ENCODE measurements around the gene IL19.

DNA sequence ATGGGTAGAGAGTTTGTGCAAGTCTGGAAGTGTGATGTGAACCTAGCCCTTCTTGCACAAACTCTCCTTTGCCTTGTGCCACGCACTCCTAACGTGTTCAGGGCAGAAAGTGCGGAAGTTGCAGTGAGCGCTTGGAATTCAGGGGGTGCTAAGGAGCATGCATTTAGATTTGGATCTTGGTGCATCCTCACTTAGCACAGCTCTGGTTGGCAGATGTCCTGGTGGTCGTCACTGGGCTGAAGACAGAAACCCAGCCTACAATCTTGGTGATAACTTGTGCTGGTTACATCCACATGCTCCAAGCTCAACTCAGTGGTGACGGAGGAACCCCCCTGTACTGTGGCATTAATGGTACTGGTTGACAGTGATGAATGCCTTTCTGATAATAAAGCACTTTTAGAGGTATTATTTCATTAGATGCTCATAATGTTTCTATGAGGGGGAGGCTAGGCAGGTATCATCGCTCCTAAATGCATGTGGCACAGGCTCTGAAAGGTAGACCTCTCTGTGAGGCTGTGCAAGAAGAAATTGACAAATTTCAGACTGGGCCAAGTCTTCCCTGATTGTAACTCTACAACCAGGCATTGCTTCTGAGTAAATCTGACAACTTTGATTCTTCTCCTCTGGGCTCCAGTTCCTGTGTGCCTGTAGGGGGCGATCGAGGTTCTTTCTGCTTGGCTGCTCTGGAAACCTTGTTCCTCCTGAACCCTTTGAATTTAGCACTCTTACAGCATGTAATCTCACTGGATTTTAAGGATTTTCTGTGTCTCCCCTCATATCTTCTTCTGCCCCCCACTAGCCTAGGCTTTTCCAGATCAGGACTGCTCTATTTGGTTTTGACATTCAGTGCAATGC lies 45.2 kb upstream of the IL19 start:
- TF ChIP-seq, protein P1, sequence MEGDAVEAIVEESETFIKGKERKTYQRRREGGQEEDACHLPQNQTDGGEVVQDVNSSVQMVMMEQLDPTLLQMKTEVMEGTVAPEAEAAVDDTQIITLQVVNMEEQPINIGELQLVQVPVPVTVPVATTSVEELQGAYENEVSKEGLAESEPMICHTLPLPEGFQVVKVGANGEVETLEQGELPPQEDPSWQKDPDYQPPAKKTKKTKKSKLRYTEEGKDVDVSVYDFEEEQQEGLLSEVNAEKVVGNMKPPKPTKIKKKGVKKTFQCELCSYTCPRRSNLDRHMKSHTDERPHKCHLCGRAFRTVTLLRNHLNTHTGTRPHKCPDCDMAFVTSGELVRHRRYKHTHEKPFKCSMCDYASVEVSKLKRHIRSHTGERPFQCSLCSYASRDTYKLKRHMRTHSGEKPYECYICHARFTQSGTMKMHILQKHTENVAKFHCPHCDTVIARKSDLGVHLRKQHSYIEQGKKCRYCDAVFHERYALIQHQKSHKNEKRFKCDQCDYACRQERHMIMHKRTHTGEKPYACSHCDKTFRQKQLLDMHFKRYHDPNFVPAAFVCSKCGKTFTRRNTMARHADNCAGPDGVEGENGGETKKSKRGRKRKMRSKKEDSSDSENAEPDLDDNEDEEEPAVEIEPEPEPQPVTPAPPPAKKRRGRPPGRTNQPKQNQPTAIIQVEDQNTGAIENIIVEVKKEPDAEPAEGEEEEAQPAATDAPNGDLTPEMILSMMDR (IDR thresholded peaks at IDR 0.05; ENCODE audit: low read depth, low read length) = peak; percentile 87
- TF ChIP-seq EZH2phosphoT487 (IDR thresholded peaks at IDR 0.05; ENCODE audit: low read depth) = no peak
